Endometrial microvascular endothelial cells (primary cell): Measurements from ENCODE around the gene SUPT4H1. TPM values are rescaled to one million over a fixed set of nuclear protein-coding genes. Genes with fewer than 3 reads are reported as not detected.
"Not testable (repeated sequence)": the region's sequence is repeated elsewhere in the genome, so short reads cannot be mapped to it uniquely, and the experiment has no call there.

Experiments used
- in situ Hi-C: cut with HindIII; loops from 2 replicates; pipeline ENCODE4 v1.10.0; 2017; ENCODE audit warnings: low sequenced_read_pairs, low pct_unique_long_range_greater_than_20kb; ENCODE audit errors: inconsistent ontology term
- total RNA-seq: library from RNA; depleted of rRNA; stranded (reverse); fragments of >200 nt; gene quantifications from one replicate; pipeline ENCODE4 v1.2.3, GENCODE V29; 2015; ENCODE audit errors: inconsistent ontology term

The SUPT4H1 gene
- 54.6 TPM for total RNA-seq

- in situ Hi-C loops: no loop called here
Observed at GRCh38 chr17:58351831-58352595, at the start of gene SUPT4H1. TSS of gene SUPT4H1 (minus strand) at chr17:58352201. CDS start at chr17:58352135, 66 bp downstream.

- in situ Hi-C loops: no loop called here
Observed at GRCh38 chr17:58401287-58401686, 49.3 kb upstream of the SUPT4H1 start.

GRCh38 chr17:58400826-58401225 lies 48.8 kb upstream of the SUPT4H1 start:
- in situ Hi-C loops: no loop called here

- in situ Hi-C loops: no loop called here
Observed at GRCh38 chr17:58399974-58400373, 48.0 kb upstream of the SUPT4H1 start.

- in situ Hi-C loops: no loop called here
Observed at GRCh38 chr17:58398574-58399266, 46.7 kb upstream of the SUPT4H1 start.

GRCh38 chr17:58397421-58397820 lies 45.4 kb upstream of the SUPT4H1 start:
- in situ Hi-C loops: not testable (repeated sequence)

GRCh38 chr17:58396173-58396572 lies 44.2 kb upstream of the SUPT4H1 start:
- in situ Hi-C loops: no loop called here

- in situ Hi-C loops: no loop called here
Observed at GRCh38 chr17:58394534-58395223, 42.7 kb upstream of the SUPT4H1 start.

- in situ Hi-C loops: no loop called here
Observed at GRCh38 chr17:58391302-58391984, 39.4 kb upstream of the SUPT4H1 start.

GRCh38 chr17:58390884-58391283 lies 38.9 kb upstream of the SUPT4H1 start:
- in situ Hi-C loops: no loop called here

- in situ Hi-C loops: no loop called here
Observed at GRCh38 chr17:58388302-58389190, 36.5 kb upstream of the SUPT4H1 start.

- in situ Hi-C loops: no loop called here
Observed at GRCh38 chr17:58387834-58388233, 35.8 kb upstream of the SUPT4H1 start.

- in situ Hi-C loops: no loop called here
Observed at GRCh38 chr17:58386708-58387107, 34.7 kb upstream of the SUPT4H1 start.

GRCh38 chr17:58385359-58385899 lies 33.4 kb upstream of the SUPT4H1 start:
- in situ Hi-C loops: no loop called here

GRCh38 chr17:58384897-58385296 lies 32.9 kb upstream of the SUPT4H1 start:
- in situ Hi-C loops: no loop called here

GRCh38 chr17:58383892-58384462 lies 32.0 kb upstream of the SUPT4H1 start:
- in situ Hi-C loops: no loop called here

GRCh38 chr17:58382872-58383242 lies 30.9 kb upstream of the SUPT4H1 start:
- in situ Hi-C loops: no loop called here
